ENCODE results near the gene TNRC18.

TNRC18 gene

GRCh38 chr7:5423976-5424748 is 528 bp upstream of the TNRC18 start:
- Mint-ChIP-seq H3K27me3 (ENCODE audit: low read depth, poor library complexity) (no peaks in the 10 kb centered on the region), H3K4me1 (no peaks in the 10 kb centered on the region), H3K27ac (peak overlapping the region; percentile 100), H3K4me3 (peak overlapping the region; percentile 98), H3K36me3 (ENCODE audit: low read depth) (no peaks in the 10 kb centered on the region), H3K9me3 (no peaks in the 10 kb centered on the region)
- no peak for TF ChIP-seq CTCF (IDR thresholded peaks at IDR 0.05)
- peak; percentile 91 for DNase-seq

DNA sequence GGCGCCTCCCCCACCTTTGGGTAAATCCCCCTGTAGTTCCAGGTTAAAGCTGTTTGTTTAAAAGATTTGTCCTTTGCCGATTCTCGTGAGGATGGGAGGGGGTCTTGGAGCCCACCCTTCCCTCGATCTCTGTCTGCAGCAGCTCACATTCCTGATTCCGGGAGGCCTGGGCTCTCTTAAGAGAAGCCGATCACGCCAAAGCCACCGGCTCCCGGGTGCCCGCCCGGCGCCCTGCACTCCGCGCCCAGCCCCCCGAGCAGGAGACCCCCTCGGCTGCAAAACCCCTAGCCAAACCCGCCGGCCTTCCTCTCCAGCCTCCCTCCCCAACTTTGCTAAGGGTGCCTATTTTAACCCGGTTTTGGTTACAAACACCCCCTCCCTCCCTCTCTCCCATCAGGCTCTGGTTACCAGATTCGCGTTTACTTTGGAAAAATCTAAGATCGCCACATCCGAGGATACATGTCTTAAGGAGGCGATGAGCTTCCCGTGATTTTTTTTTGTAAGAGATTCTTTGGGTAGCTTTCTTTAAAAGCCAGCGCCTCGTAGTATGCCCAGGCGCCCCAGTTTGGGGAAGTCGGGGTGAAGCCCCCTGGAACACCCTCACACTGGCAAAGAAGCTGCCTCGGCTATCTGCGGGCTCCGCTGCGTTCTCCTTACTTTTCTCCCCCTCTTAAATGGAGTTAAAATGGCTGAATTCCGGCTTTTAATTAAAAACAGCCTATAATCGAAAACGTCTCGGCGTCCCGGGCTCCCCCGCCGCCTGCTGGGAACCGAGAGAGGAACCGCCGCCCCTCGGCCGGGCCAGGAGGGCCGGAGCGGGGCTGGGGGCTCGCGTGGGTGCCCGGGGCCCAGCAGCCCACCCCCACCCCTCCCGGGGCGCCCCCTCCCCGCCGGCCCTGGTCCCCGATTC is 983 bp downstream of the TNRC18 start:
- DNase-seq, result peak; percentile 46
- peaks cover 9% of the 10 kb centered on the region for H3K36me3 Mint-ChIP-seq (ENCODE audit: low read depth)
- peaks cover 12% of the 10 kb centered on the region for H3K4me1 Mint-ChIP-seq
- H3K27ac Mint-ChIP-seq, result peak overlapping the region; percentile 97
- H3K4me3 Mint-ChIP-seq, result peak overlapping the region; percentile 93
- H3K27me3 Mint-ChIP-seq (ENCODE audit: low read depth, poor library complexity), result no peaks in the 10 kb centered on the region
- H3K9me3 Mint-ChIP-seq, result no peaks in the 10 kb centered on the region
- TF ChIP-seq CTCF (IDR thresholded peaks at IDR 0.05), result no peak

- H3K27ac Mint-ChIP-seq, result peak overlapping the region; percentile 97
- DNase-seq, result peak; percentile 33
- peak overlapping the region; percentile 93 for H3K4me3 Mint-ChIP-seq
These were observed 1.8 kb downstream of the TNRC18 start for GRCh38 chr7:5421714-5422395.

GRCh38 chr7:5420881-5421713 is 2.5 kb downstream of the TNRC18 start:
- DNase-seq, result peak; percentile 37
- Mint-ChIP-seq H3K4me3 (peak overlapping the region; percentile 93), H3K4me1 (peaks cover 16% of the 10 kb centered on the region), H3K36me3 (ENCODE audit: low read depth) (peaks cover 20% of the 10 kb centered on the region), H3K27ac (no peak overlapping the region), H3K9me3 (no peaks in the 10 kb centered on the region), H3K27me3 (ENCODE audit: low read depth, poor library complexity) (no peaks in the 10 kb centered on the region)
- TF ChIP-seq CTCF (IDR thresholded peaks at IDR 0.05), result no peak

More at GRCh38 chr7:5421714-5422395, 1.8 kb downstream of the TNRC18 start:
- Mint-ChIP-seq H3K4me1 (peaks cover 16% of the 10 kb centered on the region), H3K36me3 (ENCODE audit: low read depth) (peaks cover 14% of the 10 kb centered on the region), H3K27me3 (ENCODE audit: low read depth, poor library complexity) (no peaks in the 10 kb centered on the region), H3K9me3 (no peaks in the 10 kb centered on the region)
- no peak for TF ChIP-seq CTCF (IDR thresholded peaks at IDR 0.05)

Data from nephron progenitor cell (in vitro differentiated cells).